ENCODE results near the gene CNTN5.

Gene CNTN5

GRCh38 chr11:100133114-100133513, 1112.4 kb downstream of the CNTN5 start:
- DNase-seq: no peak

- DNase-seq: no peak
These were observed 1120.5 kb downstream of the CNTN5 start for GRCh38 chr11:100141201-100141600.

GRCh38 chr11:100151944-100152343, 1131.2 kb downstream of the CNTN5 start:
- no peak for DNase-seq

- DNase-seq: no peak
These were observed 1132.0 kb downstream of the CNTN5 start for GRCh38 chr11:100152766-100153165.

GRCh38 chr11:100163471-100163870, 1142.7 kb downstream of the CNTN5 start:
- DNase-seq: no peak

GRCh38 chr11:100174881-100175280, 1154.1 kb downstream of the CNTN5 start:
- DNase-seq: no peak

- DNase-seq: no peak
These were observed 1155.7 kb downstream of the CNTN5 start for GRCh38 chr11:100176456-100176855.

GRCh38 chr11:100177651-100178050, 1156.9 kb downstream of the CNTN5 start:
- DNase-seq: no peak

GRCh38 chr11:100182350-100182749, 1161.6 kb downstream of the CNTN5 start:
- no peak for DNase-seq

GRCh38 chr11:100182927-100183326, 1162.2 kb downstream of the CNTN5 start:
- DNase-seq: no peak

GRCh38 chr11:100185588-100185987, 1164.8 kb downstream of the CNTN5 start:
- DNase-seq: no peak

GRCh38 chr11:100188137-100188783, 1167.5 kb downstream of the CNTN5 start:
- no peak for DNase-seq

GRCh38 chr11:100190395-100190794, 1169.6 kb downstream of the CNTN5 start:
- DNase-seq: no peak

- no peak for DNase-seq
These were observed 1171.4 kb downstream of the CNTN5 start for GRCh38 chr11:100192181-100192580.

GRCh38 chr11:100203789-100204188, 1183.0 kb downstream of the CNTN5 start:
- no peak for DNase-seq

GRCh38 chr11:100205926-100206325, 1185.2 kb downstream of the CNTN5 start:
- no peak for DNase-seq

- DNase-seq: no peak
These were observed 1187.5 kb downstream of the CNTN5 start for GRCh38 chr11:100208207-100208606.

- no peak for DNase-seq
These were observed 1194.0 kb downstream of the CNTN5 start for GRCh38 chr11:100214791-100215190.

- no peak for DNase-seq
These were observed 1200.1 kb downstream of the CNTN5 start for GRCh38 chr11:100220801-100221200.

- DNase-seq: no peak
These were observed 1201.0 kb downstream of the CNTN5 start for GRCh38 chr11:100221791-100222190.

- DNase-seq: no peak
These were observed 1203.8 kb downstream of the CNTN5 start for GRCh38 chr11:100224541-100225034.

- no peak for DNase-seq
These were observed 1208.3 kb downstream of the CNTN5 start for GRCh38 chr11:100229086-100229485.

- DNase-seq: no peak
These were observed 1211.3 kb downstream of the CNTN5 start for GRCh38 chr11:100232006-100232405.

- no peak for DNase-seq
These were observed 1214.3 kb downstream of the CNTN5 start for GRCh38 chr11:100235085-100235484.

GRCh38 chr11:100240025-100240539, 1219.3 kb downstream of the CNTN5 start:
- DNase-seq: no peak
